SK-N-SH (cell line): ENCODE results near the gene DLG4. TPM values are rescaled to one million over a fixed set of nuclear protein-coding genes. Genes with fewer than 3 reads are reported as not detected.

ENCODE experiments used
- CTCF ChIA-PET: fragments of 300-600, 350-600 bp; formaldehyde crosslinking; extraction: SDS; loops from one replicate; lab custom pipeline; 2021; lab: Yijun Ruan, JAX
- POLR2A ChIA-PET: fragments of 350-600 bp; sonication (Branson Sonifier 250); formaldehyde crosslinking; extraction: SDS; loops from one replicate; lab custom pipeline; 2020; ENCODE audit warnings: antibody characterized with exemption, inconsistent platforms; lab: Yijun Ruan, JAX
- DNase-seq: peaks from one replicate; pipeline ENCODE4 v3.0.0; 2012
- H2AFZ ChIP-seq: fragments of 200-600 bp; sonication (generic); 2 replicates; pipeline ENCODE4 v1.8.1; 2016; ENCODE audit warnings: antibody characterized with exemption, mild to moderate bottlenecking, low read depth
- H3F3A ChIP-seq: fragments of 200-600 bp; sonication (generic); replicated peaks from 2 replicates; pipeline ENCODE3; 2016; ENCODE audit warnings: antibody characterized with exemption, mild to moderate bottlenecking; ENCODE audit not compliant: insufficient read depth
- H3K27ac ChIP-seq, 2 experiments: fragments of 200-500 bp in 1 of 2; fragments of 200-600 bp in 1 of 2; sonication (Bioruptor generic) in 1 of 2; sonication (generic), shearing (Covaris generic) in 1 of 2; 2 replicates each; pipeline versions ENCODE4 v1.5.1 to v1.6.1; 2014 to 2016; ENCODE audit warnings: low read depth in 2 of 2, inconsistent platforms in 1 of 2, low read length in 1 of 2, mild to moderate bottlenecking in 1 of 2, mixed read lengths in 1 of 2
- H3K27me3 ChIP-seq: fragments of 200-600 bp; sonication (generic), shearing (Covaris generic); 2 replicates; pipeline ENCODE4 v1.6.1; 2016; ENCODE audit warnings: mixed run types; ENCODE audit not compliant: insufficient read depth
- H3K36me3 ChIP-seq, 2 experiments: fragments of 200-500 bp in 1 of 2; fragments of 200-600 bp in 1 of 2; sonication (Bioruptor generic) in 1 of 2; sonication (generic) in 1 of 2; replicated peaks in 1 of 2; 2 replicates each; pipeline versions ENCODE3 to v1.5.1; 2014 to 2016; ENCODE audit warnings: low read length in 1 of 2, mild to moderate bottlenecking in 1 of 2; ENCODE audit not compliant: insufficient read depth in 2 of 2, control insufficient read depth in 1 of 2
- H3K4me1 ChIP-seq, 2 experiments: fragments of 200-500 bp in 1 of 2; fragments of 200-600 bp in 1 of 2; sonication (Bioruptor generic) in 1 of 2; sonication (generic), shearing (Covaris generic) in 1 of 2; 2 replicates each; pipeline versions ENCODE4 v1.5.1 to v1.6.1; 2014 to 2016; ENCODE audit warnings: low read depth in 1 of 2, low read length in 1 of 2, mixed run types in 1 of 2; ENCODE audit not compliant: insufficient read depth in 2 of 2, control insufficient read depth in 1 of 2
- H3K4me2 ChIP-seq: fragments of 200-600 bp; sonication (generic), shearing (Covaris generic); 2 replicates; pipeline ENCODE4 v1.6.1; 2017; ENCODE audit warnings: mixed run types
- H3K4me3 ChIP-seq, 2 experiments: fragments of 200-500 bp in 1 of 2; fragments of 200-600 bp in 1 of 2; sonication (Bioruptor generic) in 1 of 2; sonication (generic), shearing (Covaris generic) in 1 of 2; 2 replicates each; pipeline versions ENCODE4 v1.5.1 to v1.8.1; 2014 to 2016; ENCODE audit warnings: low read depth in 2 of 2, inconsistent platforms in 1 of 2, low read length in 1 of 2, mild to moderate bottlenecking in 1 of 2, mixed read lengths in 1 of 2, moderate library complexity in 1 of 2
- H3K79me2 ChIP-seq: fragments of 200-600 bp; sonication (generic); 2 replicates; pipeline ENCODE4 v1.8.1; 2017; ENCODE audit warnings: mild to moderate bottlenecking; ENCODE audit not compliant: insufficient read depth
- H3K9ac ChIP-seq: fragments of 200-600 bp; sonication (generic); 2 replicates; pipeline ENCODE4 v1.6.1; 2017; ENCODE audit warnings: mixed run types
- H3K9me2 ChIP-seq: fragments of 200-600 bp; sonication (generic); 2 replicates; pipeline ENCODE4 v1.6.1; 2017; ENCODE audit warnings: mixed run types
- H3K9me3 ChIP-seq: fragments of 200-600 bp; sonication (generic); 2 replicates; pipeline ENCODE4 v1.6.1; 2017; ENCODE audit warnings: mixed run types, mild to moderate bottlenecking, moderate library complexity
- H4K20me1 ChIP-seq: fragments of 200-600 bp; sonication (generic); 2 replicates; pipeline ENCODE4 v1.6.1; 2017; ENCODE audit warnings: mild to moderate bottlenecking, mixed run types; ENCODE audit not compliant: insufficient read depth
- CHD2 ChIP-seq: fragments of 150-350 bp; IDR thresholded peaks from 2 replicates; pipeline ENCODE4 v1.6.1; 2018; ENCODE audit warnings: low read length; ENCODE audit not compliant: partially characterized antibody
- CTCF ChIP-seq: fragments of 200-600 bp; sonication (generic); IDR thresholded peaks from 2 replicates; pipeline ENCODE4 v1.6.1; 2017; ENCODE audit warnings: antibody characterized with exemption, mild to moderate bottlenecking, moderate library complexity
- FOSL2 ChIP-seq: IDR thresholded peaks from 2 replicates; pipeline ENCODE4 v1.4.0; 2012; ENCODE audit warnings: low read depth, mild to moderate bottlenecking, moderate library complexity, borderline replicate concordance
- FOXM1 ChIP-seq: IDR thresholded peaks from 2 replicates; pipeline ENCODE4 v1.4.0; 2012; ENCODE audit warnings: low read depth, mild to moderate bottlenecking
- GABPA ChIP-seq: IDR thresholded peaks from 2 replicates; pipeline ENCODE4 v1.4.0; 2012; ENCODE audit warnings: low read depth, mild to moderate bottlenecking
- GATA2 ChIP-seq: sonication (generic); formaldehyde crosslinking; IDR thresholded peaks from 2 replicates; pipeline ENCODE4 v1.5.0; 2020; ENCODE audit warnings: mild to moderate bottlenecking, missing genetic modification reagents
- IRF3 ChIP-seq: fragments of 150-350 bp; IDR thresholded peaks from 2 replicates; pipeline ENCODE4 v1.6.1; 2016; ENCODE audit warnings: mild to moderate bottlenecking, low read depth, low read length
- MEF2A ChIP-seq: IDR thresholded peaks from 2 replicates; pipeline ENCODE4 v1.4.0; 2012; ENCODE audit warnings: low read depth, borderline replicate concordance
- POLR2AphosphoS5 ChIP-seq: IDR thresholded peaks from 2 replicates; pipeline ENCODE4 v1.6.1; 2012; ENCODE audit warnings: low read depth, low read length
- RCOR1 ChIP-seq: fragments of 150-350 bp; IDR thresholded peaks from 2 replicates; pipeline ENCODE4 v1.6.1; 2017; ENCODE audit warnings: antibody characterized with exemption, low read length
- REST ChIP-seq: IDR thresholded peaks from 2 replicates; pipeline ENCODE4 v1.6.1; 2012; ENCODE audit warnings: mild to moderate bottlenecking, low read depth, low read length, moderate library complexity
- SIN3A ChIP-seq: IDR thresholded peaks from 2 replicates; pipeline ENCODE4 v1.6.1; 2012; ENCODE audit warnings: low read depth, mild to moderate bottlenecking, low read length, moderate library complexity, borderline replicate concordance
- SMC3 ChIP-seq: IDR thresholded peaks from 2 replicates; pipeline ENCODE4 v1.6.1; 2012; ENCODE audit warnings: low read depth, low read length, improper control_type of control experiment
- TEAD4 ChIP-seq: IDR thresholded peaks from 2 replicates; pipeline ENCODE4 v1.4.0; 2012; ENCODE audit warnings: mild to moderate bottlenecking, borderline replicate concordance; ENCODE audit not compliant: insufficient read depth
- WGBS: methylation state at CpG from one replicate; pipeline ENCODE4 v1.1.6; 2017; ENCODE audit warnings: low lambda C conversion rate; 5-methylcytosine and 5-hydroxymethylcytosine counted together
- polyA plus RNA-seq, 3 experiments: library from polyadenylated mRNA; depleted of rRNA; stranded (reverse); fragments of >200 nt; gene quantifications; 2 replicates each; pipeline ENCODE4 v1.2.3, GENCODE V29; 2012

DLG4 gene
- polyA plus RNA-seq, 1 of the 3 experiments (the other 2 are of a cell fraction), result 30.5 TPM

DNA sequence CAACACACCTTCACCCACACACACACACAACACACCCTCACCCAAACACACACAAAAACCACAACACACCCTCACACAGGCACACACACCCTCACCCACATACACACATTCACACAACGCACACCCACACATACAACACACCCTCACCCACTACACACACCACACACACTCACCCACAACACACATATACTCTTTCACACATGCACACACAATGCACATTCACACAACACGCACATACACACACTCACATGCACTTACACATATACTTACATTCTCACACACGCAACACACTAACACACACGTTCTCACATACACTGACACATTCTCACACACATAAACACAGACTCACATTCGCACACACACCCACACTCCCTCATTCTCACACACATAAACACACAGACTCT is 44.3 kb downstream of the DLG4 start (continued):
- TF ChIP-seq REST (no peak), GABPA (no peak), SMC3 (no peak), FOXM1 (no peak), IRF3 (no peak)

GRCh38 chr17:7174603-7175326 is 44.9 kb downstream of the DLG4 start:
- Histone ChIP-seq H3K9me3 (no peaks in the 10 kb centered on the region), H3K4me3 (no peak overlapping the region), H3K27me3 (no peaks in the 10 kb centered on the region), H3K79me2 (no peaks in the 10 kb centered on the region), H3K27ac (no peak overlapping the region), H3K9me2 (no peaks in the 10 kb centered on the region), H3K9ac (no peak overlapping the region), H3F3A (peaks cover 3% of the 10 kb centered on the region), H3K36me3 (no peaks in the 10 kb centered on the region), H2AFZ (no peak overlapping the region), H3K4me1 (peaks cover 0 to 8% of the 10 kb centered on the region in 2 experiments; a peak in 1 of 4 replicates), H3K4me2 (no peak overlapping the region), H4K20me1 (no peaks in the 10 kb centered on the region)
- WGBS, result 83% methylated on average over 7 of the region's 7 CpGs
- ChIA-PET POLR2A (no interaction called here), CTCF (no interaction called here)
- no peak for TF ChIP-seq FOSL2
- no peak for TF ChIP-seq RCOR1
- no peak for TF ChIP-seq GATA2 (CRISPR knock-in tag)
- TF ChIP-seq MEF2A, result no peak
- TF ChIP-seq GABPA, result no peak
- no peak for TF ChIP-seq CTCF
- TF ChIP-seq TEAD4, result no peak
- TF ChIP-seq SIN3A, result no peak
- TF ChIP-seq CHD2, result no peak
- TF ChIP-seq POLR2AphosphoS5, result no peak
- no peak for DNase-seq
